GM12878 (cell line): ENCODE results near the gene CAPZB.
A peak's percentile ranks its signal among the peaks of the same experiment; 100 is the strongest.

Experiments
- BRCA1 ChIP-seq: IDR thresholded peaks from 2 replicates; pipeline ENCODE4 v1.6.1; 2011; ENCODE audit warnings: low read depth, low read length, improper control_type of control experiment
- CBFB ChIP-seq: IDR thresholded peaks from 2 replicates; pipeline ENCODE4 v1.6.1; 2016; ENCODE audit warnings: antibody characterized with exemption, low read depth
- CTCF ChIP-seq, 3 experiments: IDR thresholded peaks in 2 of 3; conservative IDR thresholded peaks in 1 of 3; 2 replicates each; pipeline ENCODE4 v1.5.1; 2011; ENCODE audit warnings: low read depth in 3 of 3, low read length in 3 of 3, mild to moderate bottlenecking in 3 of 3, control low read depth in 2 of 3, moderate library complexity in 2 of 3, inconsistent platforms in 1 of 3, mixed read lengths in 1 of 3; ENCODE audit not compliant: control insufficient read depth in 2 of 3, insufficient read depth in 1 of 3; ENCODE audit errors: extremely low read depth in 1 of 3
- EZH2 ChIP-seq: IDR thresholded peaks from 2 replicates; pipeline ENCODE4 v1.6.1; 2012; ENCODE audit warnings: low read depth, mild to moderate bottlenecking, control low read depth, inconsistent platforms, low read length, borderline replicate concordance; ENCODE audit not compliant: control insufficient read depth
- FOS ChIP-seq: IDR thresholded peaks from 3 replicates; pipeline ENCODE4 v1.6.1; 2011; ENCODE audit warnings: borderline replicate concordance; ENCODE audit not compliant: insufficient read length; ENCODE audit errors: extremely low read depth
- KDM1A ChIP-seq: fragments of 200-600 bp; sonication (generic); IDR thresholded peaks from 2 replicates; pipeline ENCODE4 v1.6.1; 2016; ENCODE audit warnings: borderline replicate concordance
- POLR2A ChIP-seq: IDR thresholded peaks from 2 replicates; pipeline ENCODE4 v1.6.1; 2011; ENCODE audit warnings: low read depth, mild to moderate bottlenecking, low read length
- POU2F2 ChIP-seq: IDR thresholded peaks from 3 replicates; pipeline ENCODE4 v1.6.1; 2011; ENCODE audit warnings: low read depth, mild to moderate bottlenecking, low read length, borderline replicate concordance
- SREBF2 ChIP-seq: IDR thresholded peaks from 2 replicates; pipeline ENCODE4 v1.6.1; 2012; ENCODE audit warnings: mild to moderate bottlenecking, low read length
- SRF ChIP-seq, 2 experiments: IDR thresholded peaks; 2 replicates each; pipeline ENCODE4 v1.6.1; 2011; ENCODE audit warnings: low read depth in 2 of 2, low read length in 2 of 2, mild to moderate bottlenecking in 1 of 2, moderate library complexity in 1 of 2
- TCF12 ChIP-seq: IDR thresholded peaks from 2 replicates; pipeline ENCODE4 v1.6.1; 2011; ENCODE audit warnings: low read depth, mild to moderate bottlenecking, low read length
- USF1 ChIP-seq: IDR thresholded peaks from 2 replicates; pipeline ENCODE4 v1.6.1; 2011; ENCODE audit warnings: borderline replicate concordance, low read depth, mild to moderate bottlenecking, moderate library complexity, mixed read lengths, low read length; ENCODE audit not compliant: insufficient read depth; ENCODE audit errors: extremely low read length
- ZNF217 ChIP-seq: fragments of 450-650 bp; IDR thresholded peaks from 2 replicates; pipeline ENCODE4 v1.6.1; 2017; ENCODE audit warnings: antibody characterized with exemption, mild to moderate bottlenecking

GRCh38 chr1:19329188-19329587 is 156.2 kb downstream of the CAPZB start:
- TF ChIP-seq USF1 (no peak), SREBF2 (no peak), EZH2 (no peak), ZNF217 (no peak), POU2F2 (no peak), CTCF (IDR thresholded peaks at IDR 0.05 in 2 of 3, conservative IDR thresholded peaks at IDR 0.05 in 1 of 3; ENCODE audit: control insufficient read depth in 2 of 3, extremely low read depth in 1 of 3, insufficient read depth in 1 of 3, low read depth in 3 of 3, low read length in 3 of 3) (no peak), FOS (no peak), SRF (IDR thresholded peaks at IDR 0.05; ENCODE audit: low read depth in 2 of 2, low read length in 2 of 2) (no peak), CBFB (no peak), TCF12 (no peak), BRCA1 (no peak), KDM1A (no peak), POLR2A (peak; percentile 53; the same call in 1 of the 2 replicates)
